Endodermal cell (in vitro differentiated cells): ENCODE data around the gene GPC6. TPM values are rescaled to one million over a fixed set of nuclear protein-coding genes. Genes with fewer than 3 reads are reported as not detected.

Experiments
- DNase-seq: peaks from one replicate; pipeline ENCODE4 v3.0.0-alpha.2; 2017
- H3K27ac ChIP-seq: 2 replicates; pipeline ENCODE4 v1.5.1; 2013; ENCODE audit warnings: mild to moderate bottlenecking, low read depth, low read length, moderate library complexity
- H3K27me3 ChIP-seq: 2 replicates; pipeline ENCODE4 v1.6.1; 2013; ENCODE audit warnings: mild to moderate bottlenecking, low read length, moderate library complexity; ENCODE audit not compliant: insufficient read depth, control insufficient read depth, poor library complexity, severe bottlenecking
- H3K36me3 ChIP-seq: 2 replicates; pipeline ENCODE4 v1.7.0; 2013; ENCODE audit warnings: mild to moderate bottlenecking, low read length, moderate library complexity; ENCODE audit not compliant: control insufficient read depth, insufficient read depth
- H3K4me1 ChIP-seq: one replicate; pipeline ENCODE4 v1.7.0; 2013; ENCODE audit warnings: low read length; ENCODE audit not compliant: control insufficient read depth, insufficient read depth
- H3K4me3 ChIP-seq: 2 replicates; pipeline ENCODE4 v1.5.1; 2013; ENCODE audit warnings: mild to moderate bottlenecking, low read length, moderate library complexity
- H3K9ac ChIP-seq: 2 replicates; pipeline ENCODE4 v1.6.1; 2013; ENCODE audit warnings: mild to moderate bottlenecking, low read length, moderate library complexity; ENCODE audit not compliant: poor library complexity, severe bottlenecking; ENCODE audit errors: extremely low read depth
- H3K9me3 ChIP-seq: 2 replicates; pipeline ENCODE4 v1.6.1; 2013; ENCODE audit warnings: mild to moderate bottlenecking, low read length, moderate library complexity; ENCODE audit not compliant: control insufficient read depth
- H3K27ac Mint-ChIP-seq: 2 replicates; pipeline ENCODE4 v1.8.0; 2020; ENCODE audit warnings: mixed read lengths
- H3K27me3 Mint-ChIP-seq: 2 replicates; pipeline ENCODE4 v1.8.0; 2021; ENCODE audit warnings: mild to moderate bottlenecking, mixed read lengths; ENCODE audit not compliant: insufficient read depth
- H3K36me3 Mint-ChIP-seq: 2 replicates; pipeline ENCODE4 v1.8.0; 2020; ENCODE audit warnings: low read depth, mixed read lengths
- H3K4me1 Mint-ChIP-seq: 2 replicates; pipeline ENCODE4 v1.8.0; 2020; ENCODE audit warnings: mixed read lengths
- H3K4me3 Mint-ChIP-seq: 2 replicates; pipeline ENCODE4 v1.8.0; 2020; ENCODE audit warnings: mild to moderate bottlenecking, moderate library complexity, mixed read lengths
- H3K9me3 Mint-ChIP-seq: 2 replicates; pipeline ENCODE4 v1.8.0; 2020; ENCODE audit warnings: mild to moderate bottlenecking, mixed read lengths
- CTCF ChIP-seq: fragments of 200-600 bp; sonication (generic); conservative IDR thresholded peaks from 2 replicates; pipeline ENCODE4 v1.5.0; 2021; ENCODE audit warnings: antibody characterized with exemption, mild to moderate bottlenecking
- WGBS, 2 experiments: methylation state at CpG; one replicate each; pipeline versions ENCODE4 v1.1.5 to v1.1.7; 2013; ENCODE audit warnings: missing lambda C conversion rate in 2 of 2, mixed read lengths in 1 of 2; ENCODE audit not compliant: insufficient coverage in 1 of 2, insufficient read length in 1 of 2; 5-methylcytosine and 5-hydroxymethylcytosine counted together
- total RNA-seq, 2 donors: library from RNA; stranded (reverse); fragmentation: NEBNext Ultra II Directional in 1 of 2; extraction: Animal tissue kit (Norgen Biotek cat#: 25700) in 1 of 2; gene quantifications; 2 replicates in 1 of 2; 3 replicates in 1 of 2; pipeline ENCODE4 v1.2.1, GENCODE V29; 2021

GPC6 gene
- total RNA-seq, 2 donors from 2014 or later = 69.6 to 80.4 TPM

- H3K36me3 Mint-ChIP-seq = peaks cover 10% of the 10 kb centered on the region
- Histone ChIP-seq H3K9me3 (peaks cover 3% of the 10 kb centered on the region), H3K27ac (no peak overlapping the region), H3K36me3 (peaks cover 9% of the 10 kb centered on the region), H3K4me3 (no peak overlapping the region), H3K4me1 (no peaks in the 10 kb centered on the region), H3K9ac (no peak overlapping the region), H3K27me3 (no peaks in the 10 kb centered on the region)
- H3K4me1 Mint-ChIP-seq = peaks cover 8% of the 10 kb centered on the region
- no peak for TF ChIP-seq CTCF
- no peak overlapping the region for H3K4me3 Mint-ChIP-seq
- H3K27ac Mint-ChIP-seq = no peak overlapping the region
- no peak for DNase-seq
- 89 to 97% methylated on average over 2 of the region's 2 CpGs for WGBS, 2 experiments
- no peaks in the 10 kb centered on the region for H3K27me3 Mint-ChIP-seq
- peaks cover 5% of the 10 kb centered on the region for H3K9me3 Mint-ChIP-seq
These were observed 203.8 kb downstream of the GPC6 start for GRCh38 chr13:93430381-93430780.

GRCh38 chr13:93435651-93436050 lies 209.0 kb downstream of the GPC6 start:
- WGBS, 2 experiments = 85 to 92% methylated on average over 2 to 3 of the region's 3 CpGs
- no peak for DNase-seq
- peaks cover 8% of the 10 kb centered on the region for H3K9me3 Mint-ChIP-seq
- no peak overlapping the region for H3K9ac ChIP-seq
- no peaks in the 10 kb centered on the region for H3K4me1 Mint-ChIP-seq
- H3K4me3 ChIP-seq = no peak overlapping the region
- H3K27ac ChIP-seq = no peak overlapping the region
- TF ChIP-seq CTCF = no peak
- H3K9me3 ChIP-seq = peaks cover 8% of the 10 kb centered on the region
- peaks cover 15% of the 10 kb centered on the region for H3K36me3 Mint-ChIP-seq
- peaks cover 9% of the 10 kb centered on the region for H3K36me3 ChIP-seq
- no peak overlapping the region for H3K27ac Mint-ChIP-seq
- H3K4me3 Mint-ChIP-seq = no peak overlapping the region
- no peaks in the 10 kb centered on the region for H3K27me3 Mint-ChIP-seq
- no peaks in the 10 kb centered on the region for H3K4me1 ChIP-seq
- H3K27me3 ChIP-seq = no peaks in the 10 kb centered on the region

DNA sequence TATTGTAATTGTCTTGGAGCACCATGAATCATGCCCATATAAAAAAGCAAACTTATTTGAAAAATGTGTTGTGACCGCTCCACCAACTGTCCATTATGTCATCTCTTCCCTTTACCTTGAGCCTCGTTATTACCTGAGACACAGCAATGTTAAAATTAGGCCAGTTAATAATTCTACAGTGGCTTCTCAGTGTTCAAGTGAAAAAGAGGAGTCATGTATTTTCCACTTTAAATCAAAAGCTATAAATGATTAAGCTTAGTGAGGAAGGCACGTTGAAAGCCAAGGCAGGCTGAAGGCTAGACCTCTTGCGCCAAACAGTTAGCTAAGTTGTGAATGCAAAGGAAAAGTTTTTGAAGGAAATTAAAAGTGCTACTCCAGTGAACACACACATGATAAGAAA lies 210.5 kb downstream of the GPC6 start:
- Mint-ChIP-seq H3K4me3 (no peak overlapping the region), H3K27me3 (no peaks in the 10 kb centered on the region), H3K9me3 (peaks cover 8% of the 10 kb centered on the region), H3K4me1 (peaks cover 4% of the 10 kb centered on the region), H3K36me3 (peaks cover 15% of the 10 kb centered on the region), H3K27ac (no peak overlapping the region)
- H3K4me3 ChIP-seq = no peak overlapping the region
- DNase-seq = no peak
- no peak overlapping the region for H3K9ac ChIP-seq
- H3K9me3 ChIP-seq = peaks cover 8% of the 10 kb centered on the region
- H3K36me3 ChIP-seq = peaks cover 9% of the 10 kb centered on the region
- H3K4me1 ChIP-seq = no peaks in the 10 kb centered on the region
- WGBS, 2 experiments = 91 to 97% methylated on average over 4 of the region's 4 CpGs
- no peak overlapping the region for H3K27ac ChIP-seq
- TF ChIP-seq CTCF = no peak
- no peaks in the 10 kb centered on the region for H3K27me3 ChIP-seq
